HepG2 (cell line): ENCODE data around the gene VARS2. TPM values are rescaled to one million over a fixed set of nuclear protein-coding genes. Genes with fewer than 3 reads are reported as not detected.
A peak's percentile ranks its signal among the peaks of the same experiment; 100 is the strongest.

ENCODE experiments used
- AHR ChIP-seq: IDR thresholded peaks from 2 replicates; pipeline ENCODE4 v1.6.1; 2018; ENCODE audit warnings: missing genetic modification reagents, missing compliant biosample characterization
- BCL3 ChIP-seq: sonication (generic); formaldehyde crosslinking; IDR thresholded peaks from 2 replicates; pipeline ENCODE4 v1.5.1; 2020; ENCODE audit warnings: mild to moderate bottlenecking, missing genetic modification reagents, moderate library complexity
- CBX5 ChIP-seq: sonication (generic); formaldehyde crosslinking; IDR thresholded peaks from 2 replicates; pipeline ENCODE4 v1.4.0; 2020; ENCODE audit warnings: missing genetic modification reagents, borderline replicate concordance
- FOXC1 ChIP-seq: sonication (generic); formaldehyde crosslinking; IDR thresholded peaks from 2 replicates; pipeline ENCODE4 v1.8.0; 2022; ENCODE audit warnings: mild to moderate bottlenecking, missing genetic modification reagents, borderline replicate concordance
- GPN1 ChIP-seq: sonication (generic); formaldehyde crosslinking; IDR thresholded peaks from 2 replicates; pipeline ENCODE4 v1.5.1; 2020; ENCODE audit warnings: missing genetic modification reagents, borderline replicate concordance
- HBP1 ChIP-seq: IDR thresholded peaks from 2 replicates; pipeline ENCODE4 v1.6.1; 2016; ENCODE audit warnings: low read depth, control low read depth
- HNF1B ChIP-seq: sonication (generic); formaldehyde crosslinking; IDR thresholded peaks from 2 replicates; pipeline ENCODE4 v1.5.1; 2020; ENCODE audit warnings: mild to moderate bottlenecking, moderate library complexity, missing genetic modification reagents
- IRX3 ChIP-seq: sonication (generic); formaldehyde crosslinking; IDR thresholded peaks from 2 replicates; pipeline ENCODE4 v1.8.1; 2023; ENCODE audit warnings: mild to moderate bottlenecking, low read depth, missing genetic modification reagents, borderline replicate concordance
- ISL2 ChIP-seq: sonication (generic); formaldehyde crosslinking; IDR thresholded peaks from 2 replicates; pipeline ENCODE4 v1.5.0; 2020; ENCODE audit warnings: missing genetic modification reagents
- KAT7 ChIP-seq: IDR thresholded peaks from 2 replicates; pipeline ENCODE4 v1.6.1; 2018; ENCODE audit warnings: borderline replicate concordance, missing compliant biosample characterization
- KLF16 ChIP-seq, 2 experiments: sonication (generic) in 1 of 2; formaldehyde crosslinking in 1 of 2; IDR thresholded peaks; 2 replicates each; pipeline versions ENCODE4 v1.6.1 to v1.8.0; 2016 to 2023; ENCODE audit warnings: missing genetic modification reagents in 2 of 2, missing compliant biosample characterization in 1 of 2
- KLF9 ChIP-seq: IDR thresholded peaks from 2 replicates; pipeline ENCODE4 v1.6.1; 2016; ENCODE audit warnings: low read depth
- PRMT3 ChIP-seq: sonication (generic); formaldehyde crosslinking; IDR thresholded peaks from 2 replicates; pipeline ENCODE4 v1.8.1; 2022; ENCODE audit warnings: low read depth, mild to moderate bottlenecking, moderate library complexity, missing genetic modification reagents, borderline replicate concordance
- REXO4 ChIP-seq: sonication (generic); formaldehyde crosslinking; IDR thresholded peaks from 2 replicates; pipeline ENCODE4 v1.8.0; 2022; ENCODE audit warnings: missing genetic modification reagents, mild to moderate bottlenecking, borderline replicate concordance
- RFX3 ChIP-seq: IDR thresholded peaks from 2 replicates; pipeline ENCODE4 v1.6.1; 2016; ENCODE audit warnings: missing biosample characterization, missing genetic modification reagents
- THAP8 ChIP-seq: sonication (generic); formaldehyde crosslinking; IDR thresholded peaks from 2 replicates; pipeline ENCODE4 v1.5.1; 2020; ENCODE audit warnings: missing genetic modification reagents, mild to moderate bottlenecking, borderline replicate concordance
- TIGD3 ChIP-seq: sonication (generic); formaldehyde crosslinking; IDR thresholded peaks from 2 replicates; pipeline ENCODE4 v1.5.1; 2020; ENCODE audit warnings: mild to moderate bottlenecking, missing genetic modification reagents, borderline replicate concordance
- ZNF30 ChIP-seq: sonication (generic); formaldehyde crosslinking; IDR thresholded peaks from 2 replicates; pipeline ENCODE4 v1.5.0; 2020; ENCODE audit warnings: mild to moderate bottlenecking, missing genetic modification reagents
- ZNF335 ChIP-seq: sonication (generic); formaldehyde crosslinking; IDR thresholded peaks from 2 replicates; pipeline ENCODE4 v1.4.0; 2020; ENCODE audit warnings: missing genetic modification reagents
- polyA plus RNA-seq, 8 experiments: library from polyadenylated mRNA; depleted of rRNA in 3 of 8; stranded (reverse) in 7 of 8; unstranded in 1 of 8; fragments of >200 nt; fragmentation: Illumina TruSeq in 4 of 8; extraction: Trizol in 4 of 8; gene quantifications; 2 replicates each; pipeline versions ENCODE4 v1.2.1 to v1.2.3, GENCODE V29; 2011 to 2016; ENCODE audit warnings: low read depth in 4 of 8, missing spikeins in 1 of 8, mixed read lengths in 1 of 8; ENCODE audit not compliant: insufficient read depth in 1 of 8
- total RNA-seq, 5 experiments: library from RNA; depleted of rRNA; stranded (reverse); fragments of >200 nt; fragmentation: Illumina TruSeq; extraction: Trizol; gene quantifications; 2 replicates each; pipeline ENCODE4 v1.2.3, GENCODE V29; 2016; ENCODE audit warnings: low read depth in 1 of 5

The VARS2 gene
- total and polyA plus RNA-seq, 2 of the 13 experiments (the other 11 are each of a cell fraction or from before 2014, with no cell fraction given): 61.8 to 71.8 TPM

GRCh38 chr6:30907758-30908591 lies 6.1 kb upstream of the VARS2 start, which contains the start of gene GTF2H4 (continued):
- peak; percentile 92 for TF ChIP-seq HNF1B
- TF ChIP-seq KLF16 (CRISPR knock-in tag; IDR thresholded peaks at IDR 0.05): peak in 1 of 2 experiments; percentile 92; a peak in 1 of 4 replicates
- no peak for TF ChIP-seq REXO4 (CRISPR knock-in tag)
- TF ChIP-seq BCL3 (CRISPR knock-in tag): peak; percentile 79
- TF ChIP-seq TIGD3 (CRISPR knock-in tag): peak; percentile 79; the same call in 1 of the 2 replicates
- TF ChIP-seq AHR: peak; percentile 39; the same call in 1 of the 2 replicates
- TF ChIP-seq CBX5 (CRISPR knock-in tag): peak; percentile 81; the same call in 1 of the 2 replicates
- 0 out of 2 replicates have a peak, but pooled peaks have one; percentile 61 for TF ChIP-seq IRX3 (CRISPR knock-in tag)
- peak; percentile 68; the same call in 1 of the 2 replicates for TF ChIP-seq KLF9 (CRISPR knock-in tag)
- TF ChIP-seq GPN1 (CRISPR knock-in tag): no peak
- TF ChIP-seq FOXC1 (CRISPR knock-in tag): peak; percentile 96
- peak; percentile 67; the same call in 1 of the 2 replicates for TF ChIP-seq KAT7
- peak; percentile 61 for TF ChIP-seq ISL2 (CRISPR knock-in tag)
- TF ChIP-seq ZNF30 (CRISPR knock-in tag): 0 out of 2 replicates have a peak, but pooled peaks have one; percentile 67
- no peak for TF ChIP-seq PRMT3 (CRISPR knock-in tag)
- 0 out of 2 replicates have a peak, but pooled peaks have one; percentile 70 for TF ChIP-seq ZNF335 (CRISPR knock-in tag)
- TF ChIP-seq THAP8: peak; percentile 67
- TF ChIP-seq RFX3: no peak; the same call in 1 of the 2 replicates
- TF ChIP-seq HBP1 (CRISPR knock-in tag): no peak; the same call in 1 of the 2 replicates
